IMR-90 (cell line): ENCODE results near the gene UBE2E2. TPM values are rescaled to one million over a fixed set of nuclear protein-coding genes. Genes with fewer than 3 reads are reported as not detected.

Experiments
- ATAC-seq: fragments of 200-7000 bp; cut with Tn5 transposase; 2 replicates; pipeline ENCODE4 v1.9.1; 2020; ENCODE audit warnings: low read depth, mild to moderate bottlenecking, moderate library complexity
- BruUV-seq: library from RNA; stranded (reverse); fragments of 400-500 nt; replicated peaks from 2 replicates; lab custom pipeline; 2021; lab: Mats Ljungman, UMichigan
- CTCF ChIA-PET: fragments of 300-600 bp; formaldehyde crosslinking; extraction: SDS; loops from one replicate; lab custom pipeline; 2021; ENCODE audit warnings: antibody characterized with exemption; lab: Yijun Ruan, JAX
- POLR2A ChIA-PET: fragments of 300-600 bp; sonication (Branson Sonifier 250); formaldehyde crosslinking; loops from one replicate; lab custom pipeline; 2022; ENCODE audit warnings: antibody characterized with exemption; ENCODE audit not compliant: unreplicated experiment; lab: Charles Lee
- DNase-seq: peaks from one replicate; pipeline ENCODE4 v3.0.0; 2013
- H2AFZ ChIP-seq: replicated peaks from 2 replicates; pipeline ENCODE3; 2013; ENCODE audit warnings: low read length, mild to moderate bottlenecking; ENCODE audit not compliant: poor library complexity
- H2AK5ac ChIP-seq: 2 replicates; pipeline ENCODE4 v1.6.1; 2013; ENCODE audit warnings: low read depth, low read length, inconsistent platforms
- H2AK9ac ChIP-seq: replicated peaks from 2 replicates; pipeline ENCODE3; 2013; ENCODE audit warnings: mild to moderate bottlenecking, low read depth, low read length, moderate library complexity; ENCODE audit not compliant: poor library complexity
- H2BK120ac ChIP-seq: 2 replicates; pipeline ENCODE4 v1.6.1; 2013; ENCODE audit warnings: low read depth, low read length, inconsistent platforms
- H2BK15ac ChIP-seq: 3 replicates; pipeline ENCODE4 v1.6.1; 2013; ENCODE audit warnings: low read depth, low read length, inconsistent platforms
- H2BK20ac ChIP-seq: 2 replicates; pipeline ENCODE4 v1.6.1; 2013; ENCODE audit warnings: low read depth, mild to moderate bottlenecking, inconsistent platforms, low read length, moderate library complexity
- H2BK5ac ChIP-seq: 2 replicates; pipeline ENCODE4 v1.6.1; 2013; ENCODE audit warnings: mild to moderate bottlenecking, low read depth, low read length, inconsistent platforms; ENCODE audit not compliant: poor library complexity, severe bottlenecking
- H3K14ac ChIP-seq: replicated peaks from 2 replicates; pipeline ENCODE4 v1.6.1; 2013; ENCODE audit warnings: low read depth, low read length, inconsistent platforms
- H3K18ac ChIP-seq: 2 replicates; pipeline ENCODE4 v1.6.1; 2013; ENCODE audit warnings: low read depth, low read length, control low read depth
- H3K23ac ChIP-seq: 2 replicates; pipeline ENCODE4 v1.6.1; 2013; ENCODE audit warnings: low read depth, low read length, inconsistent platforms
- H3K27ac ChIP-seq: 2 replicates; pipeline ENCODE4 v1.5.1; 2013; ENCODE audit warnings: mild to moderate bottlenecking, control low read depth, low read length; ENCODE audit not compliant: insufficient read depth
- H3K27me3 ChIP-seq: 2 replicates; pipeline ENCODE4 v1.6.1; 2013; ENCODE audit warnings: low read length; ENCODE audit not compliant: control insufficient read depth, insufficient read depth
- H3K36me3 ChIP-seq: 2 replicates; pipeline ENCODE4 v1.6.1; 2013; ENCODE audit warnings: low read length, mixed read lengths; ENCODE audit not compliant: control insufficient read depth, insufficient read depth
- H3K4ac ChIP-seq: 2 replicates; pipeline ENCODE4 v1.6.1; 2013; ENCODE audit warnings: low read depth, low read length, inconsistent platforms
- H3K4me1 ChIP-seq: 2 replicates; pipeline ENCODE4 v1.6.1; 2013; ENCODE audit warnings: low read length, mixed read lengths; ENCODE audit not compliant: control insufficient read depth, insufficient read depth
- H3K4me2 ChIP-seq: 2 replicates; pipeline ENCODE4 v1.6.1; 2013; ENCODE audit warnings: low read depth, mild to moderate bottlenecking, control low read depth, low read length, moderate library complexity
- H3K4me3 ChIP-seq: 2 replicates; pipeline ENCODE4 v1.5.1; 2013; ENCODE audit warnings: low read depth, mild to moderate bottlenecking, control low read depth, low read length, moderate library complexity; ENCODE audit not compliant: insufficient read depth
- H3K56ac ChIP-seq: 2 replicates; pipeline ENCODE4 v1.6.1; 2013; ENCODE audit warnings: low read length, inconsistent platforms; ENCODE audit not compliant: insufficient read depth; ENCODE audit errors: extremely low read depth
- H3K79me1 ChIP-seq, 2 experiments: 2 replicates each; pipeline ENCODE4 v1.6.1; 2013; ENCODE audit warnings: low read length in 2 of 2, inconsistent platforms in 1 of 2, low read depth in 1 of 2
- H3K9ac ChIP-seq: 2 replicates; pipeline ENCODE4 v1.6.1; 2013; ENCODE audit warnings: low read depth, low read length, control low read depth
- H3K9me1 ChIP-seq: 2 replicates; pipeline ENCODE4 v1.6.1; 2013; ENCODE audit warnings: low read length, inconsistent platforms; ENCODE audit not compliant: insufficient read depth
- H3K9me3 ChIP-seq: 2 replicates; pipeline ENCODE4 v1.6.1; 2013; ENCODE audit warnings: low read length; ENCODE audit not compliant: control insufficient read depth, insufficient read depth
- H4K20me1 ChIP-seq: 2 replicates; pipeline ENCODE4 v1.6.1; 2013; ENCODE audit warnings: low read length, inconsistent platforms; ENCODE audit not compliant: insufficient read depth
- H4K5ac ChIP-seq: 2 replicates; pipeline ENCODE4 v1.6.1; 2013; ENCODE audit warnings: mild to moderate bottlenecking, low read depth, low read length, control low read depth
- H4K8ac ChIP-seq, 2 experiments: 2 replicates each; pipeline ENCODE4 v1.6.1; 2013; ENCODE audit warnings: low read depth in 2 of 2, low read length in 2 of 2, control low read depth in 1 of 2, inconsistent platforms in 1 of 2
- H4K91ac ChIP-seq: 2 replicates; pipeline ENCODE4 v1.6.1; 2013; ENCODE audit warnings: low read depth, low read length, inconsistent platforms; ENCODE audit not compliant: insufficient read depth
- CEBPB ChIP-seq: IDR thresholded peaks from 2 replicates; pipeline ENCODE4 v1.6.1; 2012; ENCODE audit warnings: low read depth, low read length, improper control_type of control experiment
- CHD1 ChIP-seq: IDR thresholded peaks from 2 replicates; pipeline ENCODE4 v1.6.1; 2012; ENCODE audit warnings: low read depth, low read length, improper control_type of control experiment
- MAFK ChIP-seq: IDR thresholded peaks from 2 replicates; pipeline ENCODE4 v1.6.1; 2012; ENCODE audit warnings: low read depth, low read length, improper control_type of control experiment
- POLR2A ChIP-seq: IDR thresholded peaks from 2 replicates; pipeline ENCODE4 v1.6.1; 2012; ENCODE audit warnings: mild to moderate bottlenecking, low read depth, low read length
- RFX5 ChIP-seq: IDR thresholded peaks from 2 replicates; pipeline ENCODE4 v1.8.0; 2012; ENCODE audit warnings: low read depth, mild to moderate bottlenecking, low read length, moderate library complexity
- SMC3 ChIP-seq: fragments of 150-350 bp; IDR thresholded peaks from 2 replicates; pipeline ENCODE4 v1.6.1; 2016; ENCODE audit warnings: low read depth, mild to moderate bottlenecking, antibody characterized with exemption, low read length, moderate library complexity
- WGBS, 2 experiments: methylation state at CpG; one replicate each; pipeline versions ENCODE4 v1.1.5 to v1.1.7; 2013; ENCODE audit warnings: missing lambda C conversion rate in 2 of 2; ENCODE audit not compliant: insufficient read length in 1 of 2; ENCODE audit errors: extremely low coverage in 2 of 2; 5-methylcytosine and 5-hydroxymethylcytosine counted together
- dilution Hi-C: fragments of 300-500 bp; cut with HindIII; formaldehyde crosslinking; loops from one replicate; pipeline ENCODE4 v1.14.3; 2018; ENCODE audit warnings: low sequenced_read_pairs; ENCODE audit not compliant: unreplicated experiment
- in situ Hi-C: fragments of 300-500 bp; cut with MboI; formaldehyde crosslinking; loops from 3 replicates; pipeline ENCODE4 v1.14.3; 2019; ENCODE audit warnings: low sequenced_read_pairs, inconsistent platforms, mixed read lengths
- intact Hi-C: fragments of 100-400 bp; cut with micrococcal nuclease; formaldehyde crosslinking; loops from 2 replicates; pipeline ENCODE4 v1.10.0; 2022
- polyA plus RNA-seq, 3 experiments: library from polyadenylated mRNA; depleted of rRNA; stranded (reverse); fragments of >200 nt; gene quantifications; 2 replicates each; pipeline ENCODE4 v1.2.3, GENCODE V29; 2012; ENCODE audit warnings: low replicate concordance in 1 of 3
- total RNA-seq: library from RNA; depleted of rRNA; stranded (reverse); fragments of >200 nt; gene quantifications from 2 replicates; pipeline ENCODE4 v1.2.3, GENCODE V29; 2012
- TF ChIP-seq, protein P1 (sequence below): fragments of 150-350 bp; IDR thresholded peaks from 2 replicates; pipeline ENCODE4 v1.6.1; 2016; ENCODE audit warnings: low read depth, mild to moderate bottlenecking, low read length, moderate library complexity, borderline replicate concordance

The UBE2E2 gene
- total and polyA plus RNA-seq, 2 of the 4 experiments (the other 2 are of a cell fraction): 18.6 to 32.7 TPM

DNA sequence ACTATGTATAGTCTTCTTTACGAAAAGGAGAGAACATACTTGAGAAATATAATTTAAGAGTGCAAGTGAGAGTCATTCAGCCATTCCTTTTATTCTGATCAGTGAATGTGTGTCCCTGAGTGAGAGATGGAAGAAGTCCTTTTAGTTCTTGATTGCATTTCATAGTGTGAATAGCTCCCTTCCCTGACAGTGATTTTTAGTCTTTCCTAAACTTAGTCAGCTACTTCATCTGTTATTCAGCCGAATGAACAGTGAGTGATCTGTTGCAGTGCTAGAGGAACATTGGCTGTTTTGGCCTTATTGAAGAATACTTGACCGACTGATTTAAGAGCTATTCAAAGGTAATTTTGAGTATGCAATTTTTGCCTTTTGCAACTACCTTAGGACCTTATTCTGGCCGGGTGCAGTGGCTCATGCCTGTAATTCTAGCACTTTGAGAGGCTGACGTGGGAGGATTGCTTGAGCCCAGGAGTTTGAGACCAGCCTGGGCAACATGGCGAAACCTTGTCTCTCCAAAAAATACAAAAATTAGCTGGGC lies 45.5 kb downstream of the UBE2E2 start:
- BruUV-seq: no TSS peak
- intact Hi-C loops: no loop called here
- H3K27me3 ChIP-seq: no peaks in the 10 kb centered on the region
- no peak overlapping the region for H4K91ac ChIP-seq
- WGBS, 2 experiments: no CpG with 5 or more reads among the region's 6 CpGs
- H3K4me1 ChIP-seq: no peaks in the 10 kb centered on the region
- no peak overlapping the region for H3K18ac ChIP-seq
- no peak overlapping the region for H2AK9ac ChIP-seq
- H4K5ac ChIP-seq: no peak overlapping the region
- no peak overlapping the region for H3K56ac ChIP-seq
- ChIA-PET POLR2A (no interaction called here), CTCF (interaction anchor here (0.9 to 1.4 kb wide), 2 partner anchors 15 to 400 kb away, joined by 4 to 7 read pairs; no protein-coding TSS in a partner anchor)
- no peak overlapping the region for H3K9ac ChIP-seq
- H3K9me1 ChIP-seq: no peaks in the 10 kb centered on the region
- no peak overlapping the region for H3K4me3 ChIP-seq
- H4K8ac ChIP-seq: no peak overlapping the region
- DNase-seq (no peak), ATAC-seq (no peak)
- no peak overlapping the region for H2BK15ac ChIP-seq
- TF ChIP-seq, protein P1, sequence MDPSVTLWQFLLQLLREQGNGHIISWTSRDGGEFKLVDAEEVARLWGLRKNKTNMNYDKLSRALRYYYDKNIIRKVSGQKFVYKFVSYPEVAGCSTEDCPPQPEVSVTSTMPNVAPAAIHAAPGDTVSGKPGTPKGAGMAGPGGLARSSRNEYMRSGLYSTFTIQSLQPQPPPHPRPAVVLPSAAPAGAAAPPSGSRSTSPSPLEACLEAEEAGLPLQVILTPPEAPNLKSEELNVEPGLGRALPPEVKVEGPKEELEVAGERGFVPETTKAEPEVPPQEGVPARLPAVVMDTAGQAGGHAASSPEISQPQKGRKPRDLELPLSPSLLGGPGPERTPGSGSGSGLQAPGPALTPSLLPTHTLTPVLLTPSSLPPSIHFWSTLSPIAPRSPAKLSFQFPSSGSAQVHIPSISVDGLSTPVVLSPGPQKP: no peak
- TF ChIP-seq CHD1: no peak
- no peak for TF ChIP-seq POLR2A
- no peak for TF ChIP-seq MAFK
- no peak for TF ChIP-seq RFX5
- TF ChIP-seq CEBPB: no peak
- TF ChIP-seq SMC3: no peak
- H3K36me3 ChIP-seq: no peaks in the 10 kb centered on the region
- no peak overlapping the region for H2BK120ac ChIP-seq
- in situ Hi-C loops: no loop called here
- H4K20me1 ChIP-seq: 0 out of 2 replicates have a peak, but pooled peaks cover 4% of the 10 kb centered on the region
- no peak overlapping the region for H2AFZ ChIP-seq
- dilution Hi-C loops: no loop called here
- H3K79me1 ChIP-seq: peaks cover 6 to 8% of the 10 kb centered on the region in 2 experiments
- no peak overlapping the region for H3K27ac ChIP-seq
- H3K4ac ChIP-seq: no peak overlapping the region
- no peak overlapping the region for H2BK20ac ChIP-seq
- no peak overlapping the region for H3K23ac ChIP-seq
- H2AK5ac ChIP-seq: no peak overlapping the region
- no peak overlapping the region for H2BK5ac ChIP-seq
- H3K14ac ChIP-seq: no peak overlapping the region
- H3K9me3 ChIP-seq: no peaks in the 10 kb centered on the region
- no peak overlapping the region for H3K4me2 ChIP-seq
